ENCODE data around the gene FXYD5.

Gene FXYD5

DNA sequence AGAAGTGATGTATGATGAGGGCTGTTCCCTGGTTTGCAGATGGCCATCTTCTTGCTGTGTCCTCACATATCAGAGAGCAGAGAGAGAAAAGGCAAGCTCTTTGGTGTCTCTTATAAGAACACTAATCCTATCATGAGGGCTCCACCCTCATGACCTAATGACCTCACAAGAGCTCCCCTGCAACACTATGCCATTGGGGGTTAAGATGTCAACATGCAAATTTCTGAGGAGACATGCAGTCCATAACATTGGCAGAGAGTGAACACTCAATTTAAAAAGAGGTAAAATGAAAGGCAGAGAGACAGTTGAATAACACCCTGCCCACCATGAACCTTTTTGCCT lies 63.1 kb downstream of the FXYD5 start:
- DNase-seq: no peak

DNA sequence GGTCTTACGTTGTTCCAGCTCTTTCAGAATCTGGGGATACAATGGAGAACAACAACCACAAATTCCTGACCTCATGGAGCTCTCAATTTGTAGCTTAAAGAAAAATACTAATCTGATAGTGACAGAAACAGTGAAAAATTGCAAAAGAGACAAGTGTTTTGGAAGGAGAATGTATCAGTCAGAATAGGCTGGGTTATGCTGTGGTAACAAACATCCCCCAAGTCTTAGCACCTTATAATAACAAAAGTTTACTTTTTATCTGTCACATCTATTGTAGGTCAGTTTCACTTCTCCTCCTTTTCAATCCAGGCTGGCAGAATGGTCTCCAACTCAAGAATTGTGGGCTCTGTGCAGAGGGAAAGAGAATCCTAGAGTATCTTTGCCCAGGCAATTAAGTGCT lies 64.5 kb downstream of the FXYD5 start:
- no peak for DNase-seq
